Sigmoid colon (tissue), 7 donors: ENCODE data around the gene UBAP1L. TPM values are rescaled to one million over a fixed set of nuclear protein-coding genes. Genes with fewer than 3 reads are reported as not detected.
"Not testable (repeated sequence)": the region's sequence is repeated elsewhere in the genome, so short reads cannot be mapped to it uniquely, and the experiment has no call there.

Experiments
- DNase-seq: peaks from one replicate; pipeline ENCODE4 v3.0.0-alpha.2; 2019
- H3K27ac ChIP-seq, 4 donors: fragments of 200-600 bp; sonication (generic); one replicate each; pipeline ENCODE4 v1.5.1; 2016 to 2019; ENCODE audit warnings: mild to moderate bottlenecking in 1 of 4
- H3K27me3 ChIP-seq, 3 donors: fragments of 200-600 bp; sonication (generic); one replicate each; pipeline ENCODE4 v1.5.1; 2019; ENCODE audit warnings: mild to moderate bottlenecking in 1 of 3
- H3K36me3 ChIP-seq, 4 donors: fragments of 200-600 bp; sonication (generic); one replicate each; pipeline ENCODE4 v1.5.1; 2016 to 2019
- H3K4me1 ChIP-seq, 4 donors: fragments of 200-600 bp; sonication (generic); one replicate each; pipeline ENCODE4 v1.5.1; 2017 to 2019
- H3K4me3 ChIP-seq, 4 donors: fragments of 200-600 bp; sonication (generic); one replicate each; pipeline ENCODE4 v1.5.1; 2017 to 2019; ENCODE audit warnings: mild to moderate bottlenecking in 2 of 4, moderate library complexity in 1 of 4
- H3K9me3 ChIP-seq, 4 donors: fragments of 200-600 bp in 3 of 4; sonication (generic) in 3 of 4; one replicate each; pipeline versions ENCODE4 v1.5.1 to v1.6.1; 2013 to 2019
- EP300 ChIP-seq, 4 donors: sonication (generic); formaldehyde crosslinking; IDR thresholded peaks; one replicate each; pipeline ENCODE4 v1.6.1; 2017; ENCODE audit warnings: antibody characterized with exemption in 4 of 4
- POLR2A ChIP-seq, 2 donors: fragments of 450-650 bp; IDR thresholded peaks; one replicate each; pipeline ENCODE4 v1.6.1; 2016; ENCODE audit warnings: antibody characterized with exemption in 2 of 2, mild to moderate bottlenecking in 2 of 2, moderate library complexity in 2 of 2
- POLR2AphosphoS5 ChIP-seq, 4 donors: sonication (generic); formaldehyde crosslinking; IDR thresholded peaks; one replicate each; pipeline ENCODE4 v1.6.1; 2017; ENCODE audit warnings: antibody characterized with exemption in 4 of 4
- WGBS, 2 donors: extraction: QIAGEN DNeasy Blood & Tissue Kit; methylation state at CpG; one replicate each; pipeline ENCODE4 v1.1.7; 2013; 5-methylcytosine and 5-hydroxymethylcytosine counted together
- intact Hi-C: fragments of 100-400 bp; cut with DNase I; formaldehyde crosslinking; loops from one replicate; pipeline ENCODE4 v1.15.1; 2023
- polyA plus RNA-seq, 3 donors: library from polyadenylated mRNA; stranded (reverse); fragments of 200-250 nt; gene quantifications; one replicate each; pipeline ENCODE4 v1.2.3, GENCODE V29; 2013
- total RNA-seq, 4 donors: library from RNA; depleted of rRNA; stranded (reverse); fragments of >200 nt; gene quantifications; one replicate each; pipeline ENCODE4 v1.1.0, GENCODE V29; 2016
- TF ChIP-seq, protein P1 (sequence below), 4 experiments: fragments of 450-650 bp in 3 of 4; fragments of 200-600 bp in 1 of 4; IDR thresholded peaks; one replicate each; pipeline ENCODE4 v1.5.1; 2016 to 2019; ENCODE audit warnings: antibody characterized with exemption in 4 of 4, mild to moderate bottlenecking in 3 of 4, moderate library complexity in 2 of 4
- donor health status: healthy with polysubstance abuse.
- donor health status: Bipolar disorder and iron deficiency.
- donor health status: healthy.

UBAP1L gene
- total and polyA plus RNA-seq, 7 donors = 0.23 to 5.7 (median 4.0) TPM; not detected in 1

DNA sequence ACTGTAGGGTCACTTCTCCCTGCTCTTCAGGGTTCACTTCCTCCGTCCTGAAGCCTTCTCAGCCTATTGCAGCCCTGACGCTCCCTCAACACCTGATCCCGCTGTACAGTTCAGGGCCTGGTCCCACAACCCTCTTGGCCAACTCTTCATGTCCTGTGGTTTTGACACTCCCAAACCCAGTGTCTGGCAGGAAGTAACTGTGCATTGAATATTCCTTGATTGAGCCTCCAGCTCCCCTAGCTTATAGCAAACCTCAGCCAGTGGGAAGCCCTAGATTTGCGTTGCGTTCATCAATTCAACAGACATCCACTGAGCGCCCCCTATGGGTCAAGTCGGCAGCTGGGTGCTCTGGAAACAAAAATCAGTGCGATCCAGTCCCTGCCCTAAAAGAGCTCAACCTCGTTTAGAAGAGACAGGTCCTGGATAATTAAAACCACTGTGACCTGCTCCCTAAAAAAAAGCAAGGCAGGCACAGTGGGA lies 13.5 kb downstream of the UBAP1L start:
- Histone ChIP-seq H3K27me3 (no peaks in the 10 kb centered on the region), H3K36me3 (peaks cover 0 to 64% (median 18%) of the 10 kb centered on the region in 4 donors), H3K4me3 (no peak overlapping the region), H3K4me1 (peaks cover 0 to 23% (median 19%) of the 10 kb centered on the region in 4 donors), H3K9me3 (no peaks in the 10 kb centered on the region), H3K27ac (peak overlapping the region in 1 of 4 donors; percentile 19)
- 34 to 45% methylated on average over 9 of the region's 9 CpGs for WGBS, 2 donors
- TF ChIP-seq EP300 (IDR thresholded peaks at IDR 0.05) = no peak
- TF ChIP-seq POLR2A (IDR thresholded peaks at IDR 0.05) = no peak
- TF ChIP-seq, protein P1, sequence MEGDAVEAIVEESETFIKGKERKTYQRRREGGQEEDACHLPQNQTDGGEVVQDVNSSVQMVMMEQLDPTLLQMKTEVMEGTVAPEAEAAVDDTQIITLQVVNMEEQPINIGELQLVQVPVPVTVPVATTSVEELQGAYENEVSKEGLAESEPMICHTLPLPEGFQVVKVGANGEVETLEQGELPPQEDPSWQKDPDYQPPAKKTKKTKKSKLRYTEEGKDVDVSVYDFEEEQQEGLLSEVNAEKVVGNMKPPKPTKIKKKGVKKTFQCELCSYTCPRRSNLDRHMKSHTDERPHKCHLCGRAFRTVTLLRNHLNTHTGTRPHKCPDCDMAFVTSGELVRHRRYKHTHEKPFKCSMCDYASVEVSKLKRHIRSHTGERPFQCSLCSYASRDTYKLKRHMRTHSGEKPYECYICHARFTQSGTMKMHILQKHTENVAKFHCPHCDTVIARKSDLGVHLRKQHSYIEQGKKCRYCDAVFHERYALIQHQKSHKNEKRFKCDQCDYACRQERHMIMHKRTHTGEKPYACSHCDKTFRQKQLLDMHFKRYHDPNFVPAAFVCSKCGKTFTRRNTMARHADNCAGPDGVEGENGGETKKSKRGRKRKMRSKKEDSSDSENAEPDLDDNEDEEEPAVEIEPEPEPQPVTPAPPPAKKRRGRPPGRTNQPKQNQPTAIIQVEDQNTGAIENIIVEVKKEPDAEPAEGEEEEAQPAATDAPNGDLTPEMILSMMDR (IDR thresholded peaks at IDR 0.05) = peak; percentile 61 to 88 (median 82)
- DNase-seq = peak; percentile 86
- intact Hi-C loops = loop anchor here (1.0 to 2.0 kb wide), 2 partner anchors 47 to 69 kb away; no protein-coding TSS in a partner anchor

DNA sequence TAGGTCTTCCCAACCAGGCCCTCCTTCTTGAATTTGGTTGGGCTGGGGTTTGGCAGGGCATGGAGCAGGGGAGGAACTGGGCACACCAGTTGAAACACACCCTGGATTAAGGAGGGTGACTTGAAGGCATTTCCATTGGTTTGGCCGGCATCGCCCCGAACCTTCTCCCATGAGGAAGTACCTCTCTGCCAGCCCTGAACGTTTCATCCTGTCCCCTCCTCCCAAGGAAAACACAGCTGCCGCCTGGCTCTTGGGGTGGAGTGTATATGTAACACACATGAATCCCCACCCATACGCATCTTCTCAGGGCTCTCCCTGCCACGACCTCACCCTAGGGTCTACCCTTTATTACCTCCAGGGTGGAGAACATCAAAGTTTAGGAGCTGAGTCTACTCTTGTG lies 14.6 kb downstream of the UBAP1L start:
- H3K4me1 ChIP-seq = peaks cover 0 to 33% (median 27%) of the 10 kb centered on the region in 4 donors
- WGBS, 2 donors = 22 to 65% methylated on average over 7 of the region's 7 CpGs
- DNase-seq = no peak
- TF ChIP-seq POLR2A (IDR thresholded peaks at IDR 0.05) (no peak), POLR2AphosphoS5 (IDR thresholded peaks at IDR 0.05) (no peak), EP300 (IDR thresholded peaks at IDR 0.05) (no peak)
- TF ChIP-seq, protein P1 (IDR thresholded peaks at IDR 0.05) = no peak
- no peak overlapping the region for H3K4me3 ChIP-seq
- no peak overlapping the region for H3K27ac ChIP-seq
- intact Hi-C loops = loop anchor here (2.0 kb wide), 1 partner anchor 68 kb away; no protein-coding TSS in a partner anchor
- H3K36me3 ChIP-seq = peaks cover 0 to 56% (median 13%) of the 10 kb centered on the region in 4 donors
- H3K9me3 ChIP-seq = no peaks in the 10 kb centered on the region
- H3K27me3 ChIP-seq = no peaks in the 10 kb centered on the region

DNA sequence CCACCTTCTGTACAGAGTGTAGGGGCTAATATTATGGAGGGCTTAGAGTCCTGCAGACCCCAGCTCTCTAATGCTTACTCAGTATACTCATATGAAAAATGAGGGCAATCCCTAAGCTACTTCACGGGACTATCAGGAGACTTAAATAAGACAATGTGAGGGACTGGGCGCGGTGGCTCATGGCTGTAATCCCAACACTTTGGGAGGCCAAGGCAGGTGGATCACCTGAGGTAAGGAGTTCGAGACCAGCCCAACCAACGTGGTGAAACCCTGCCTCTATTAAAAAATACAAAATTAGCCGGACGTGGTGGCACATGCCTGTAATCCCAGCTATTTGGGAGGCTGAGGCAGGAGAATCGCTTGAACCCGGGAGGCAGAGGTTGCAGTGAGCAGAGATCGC lies 15.2 kb downstream of the UBAP1L start:
- not testable (repeated sequence) for DNase-seq, H3K9me3 ChIP-seq, H3K27ac ChIP-seq, H3K4me3 ChIP-seq, H3K27me3 ChIP-seq
- H3K36me3 ChIP-seq = peaks cover 0 to 50% (median 13%) of the 10 kb centered on the region in 4 donors
- intact Hi-C loops = loop anchor here (2.0 kb wide), 1 partner anchor 67 kb away; no protein-coding TSS in a partner anchor
- peaks cover 0 to 39% (median 34%) of the 10 kb centered on the region in 4 donors for H3K4me1 ChIP-seq
- WGBS, 2 donors = 92 to 97% methylated on average over 10 of the region's 10 CpGs

DNA sequence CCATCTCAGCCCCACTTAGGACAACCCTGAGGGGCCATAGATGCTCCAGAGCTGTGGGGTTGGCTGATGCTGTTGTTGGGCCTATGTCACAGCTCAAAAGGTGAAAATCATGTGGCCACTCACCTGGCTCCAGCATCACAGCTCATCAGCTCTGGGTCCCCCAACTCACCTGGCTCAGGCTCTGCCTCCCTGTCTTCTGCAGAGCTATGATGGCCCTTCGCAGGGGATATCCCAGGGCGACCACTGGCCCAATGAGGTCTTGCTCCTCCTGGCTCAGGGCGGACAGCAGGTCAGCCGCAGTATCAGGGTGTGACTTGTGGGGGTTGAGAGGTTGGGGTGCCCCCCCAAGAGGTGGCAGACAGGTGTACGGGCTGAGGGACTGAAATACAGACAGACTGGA lies 15.7 kb downstream of the UBAP1L start:
- no peaks in the 10 kb centered on the region for H3K9me3 ChIP-seq
- no peak overlapping the region for H3K4me3 ChIP-seq
- 95 to 97% methylated on average over 5 of the region's 5 CpGs for WGBS, 2 donors
- no peak overlapping the region for H3K27ac ChIP-seq
- H3K4me1 ChIP-seq = peaks cover 2 to 44% (median 39%) of the 10 kb centered on the region in 4 donors
- peaks cover 0 to 45% (median 13%) of the 10 kb centered on the region in 4 donors for H3K36me3 ChIP-seq
- DNase-seq = no peak
- TF ChIP-seq EP300 (IDR thresholded peaks at IDR 0.05) = no peak
- TF ChIP-seq POLR2A (IDR thresholded peaks at IDR 0.05) = no peak
- no peaks in the 10 kb centered on the region for H3K27me3 ChIP-seq
- intact Hi-C loops = no loop called here

DNA sequence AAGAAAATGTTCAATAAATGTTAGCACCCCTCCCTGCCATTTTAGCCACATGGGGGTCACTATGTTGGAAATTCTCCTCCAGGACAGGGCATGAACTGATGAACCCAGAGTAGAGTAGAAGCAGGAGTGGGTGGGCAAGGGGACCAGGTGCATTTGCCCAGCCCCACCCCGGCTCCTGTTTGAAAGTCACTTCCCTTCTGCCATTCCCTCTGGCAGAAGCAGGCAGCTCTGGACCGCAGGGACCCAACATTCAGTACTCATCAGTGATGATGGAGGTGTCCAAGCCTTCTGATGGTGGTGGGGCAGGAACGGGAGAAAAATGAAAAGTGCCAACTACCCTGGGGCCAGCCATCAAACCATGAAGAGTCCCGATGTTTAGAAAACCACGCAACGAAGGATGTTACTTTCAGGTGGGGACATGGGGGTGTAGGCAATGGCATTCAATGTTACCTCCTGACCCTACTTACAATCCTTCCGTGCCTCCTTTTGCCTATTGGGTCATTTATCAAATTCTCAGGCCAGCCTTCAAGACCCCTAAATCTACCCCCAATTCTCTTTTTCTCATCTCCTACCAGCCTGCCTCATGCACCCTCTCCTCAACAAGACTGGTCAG lies 17.2 kb downstream of the UBAP1L start:
- peaks cover 0 to 45% (median 13%) of the 10 kb centered on the region in 4 donors for H3K36me3 ChIP-seq
- WGBS, 2 donors = 95 to 96% methylated on average over 7 of the region's 7 CpGs
- intact Hi-C loops = loop anchor here (2.0 kb wide), 1 partner anchor 15 kb away; no protein-coding TSS in a partner anchor
- H3K4me1 ChIP-seq = peaks cover 3 to 60% (median 53%) of the 10 kb centered on the region in 4 donors
- H3K4me3 ChIP-seq = no peak overlapping the region
- TF ChIP-seq EP300 (IDR thresholded peaks at IDR 0.05) (no peak), POLR2A (IDR thresholded peaks at IDR 0.05) (no peak), POLR2AphosphoS5 (IDR thresholded peaks at IDR 0.05) (no peak)
- TF ChIP-seq, protein P1 (IDR thresholded peaks at IDR 0.05) = no peak
- H3K27me3 ChIP-seq = no peaks in the 10 kb centered on the region
- H3K27ac ChIP-seq = peak overlapping the region in 1 of 4 donors; percentile 95
- no peaks in the 10 kb centered on the region for H3K9me3 ChIP-seq
- DNase-seq = no peak
